H1 (cell line): ENCODE results near the gene WNT1. TPM values are rescaled to one million over a fixed set of nuclear protein-coding genes. Genes with fewer than 3 reads are reported as not detected.

Source experiments
- CBX5 ChIP-seq: fragments of 300-800, 300-1000 bp; sonication (generic); IDR thresholded peaks from 2 replicates; pipeline ENCODE4 v1.7.1; 2016; ENCODE audit warnings: antibody characterized with exemption, low read length, low read depth
- HDAC6 ChIP-seq: IDR thresholded peaks from one replicate; pipeline ENCODE4 v1.7.1; 2012; ENCODE audit warnings: low read depth, mild to moderate bottlenecking, inconsistent platforms, low read length, moderate library complexity
- POU5F1 ChIP-seq: IDR thresholded peaks from 2 replicates; pipeline ENCODE4 v1.6.1; 2011; ENCODE audit warnings: low read depth, mild to moderate bottlenecking, low read length, moderate library complexity
- SAP30 ChIP-seq: fragments of 300-600 bp; sonication (generic); IDR thresholded peaks from 2 replicates; pipeline ENCODE4 v1.7.1; 2012; ENCODE audit warnings: low read length, moderate library complexity, mild to moderate bottlenecking, inconsistent platforms; ENCODE audit not compliant: insufficient read depth, insufficient replicate concordance
- SP4 ChIP-seq: IDR thresholded peaks from 2 replicates; pipeline ENCODE4 v1.6.1; 2012; ENCODE audit warnings: low read length, inconsistent platforms
- ZNF274 ChIP-seq: IDR thresholded peaks from 2 replicates; pipeline ENCODE4 v1.7.0; 2012; ENCODE audit warnings: low read length, borderline replicate concordance; ENCODE audit errors: extremely low read depth
- polyA plus RNA-seq, 7 experiments: library from polyadenylated mRNA; depleted of rRNA in 3 of 7; stranded (reverse) in 5 of 7; unstranded in 2 of 7; fragments of >200 nt in 5 of 7; fragments of 200-250 nt in 2 of 7; gene quantifications; 1 replicate in 5 of 7; 2 replicates in 1 of 7; 4 replicates in 1 of 7; pipeline versions ENCODE4 v1.2.1 to v1.2.3, GENCODE V29; 2011 to 2013; ENCODE audit warnings: missing spikeins in 2 of 7, mixed read lengths in 2 of 7
- total RNA-seq: library from RNA; stranded (reverse); fragmentation: NEBNext Ultra II Directional; extraction: Animal tissue kit (Norgen Biotek cat#: 25700); gene quantifications from 2 replicates; pipeline ENCODE4 v1.2.1, GENCODE V29; 2021

WNT1 gene
- total and polyA plus RNA-seq, 2 of the 8 experiments (the other 6 are each of a cell fraction or from before 2014, with no cell fraction given) = not detected

GRCh38 chr12:48946943-48947342, 31.2 kb upstream of the WNT1 start (continued):
- TF ChIP-seq HDAC6 (no peak), SP4 (no peak), POU5F1 (no peak), CBX5 (no peak), ZNF274 (no peak), SAP30 (no peak)
